ENCODE results near the gene MDM4.
"Not testable (repeated sequence)": the region's sequence is repeated elsewhere in the genome, so short reads cannot be mapped to it uniquely, and the experiment has no call there.

The MDM4 gene

DNA sequence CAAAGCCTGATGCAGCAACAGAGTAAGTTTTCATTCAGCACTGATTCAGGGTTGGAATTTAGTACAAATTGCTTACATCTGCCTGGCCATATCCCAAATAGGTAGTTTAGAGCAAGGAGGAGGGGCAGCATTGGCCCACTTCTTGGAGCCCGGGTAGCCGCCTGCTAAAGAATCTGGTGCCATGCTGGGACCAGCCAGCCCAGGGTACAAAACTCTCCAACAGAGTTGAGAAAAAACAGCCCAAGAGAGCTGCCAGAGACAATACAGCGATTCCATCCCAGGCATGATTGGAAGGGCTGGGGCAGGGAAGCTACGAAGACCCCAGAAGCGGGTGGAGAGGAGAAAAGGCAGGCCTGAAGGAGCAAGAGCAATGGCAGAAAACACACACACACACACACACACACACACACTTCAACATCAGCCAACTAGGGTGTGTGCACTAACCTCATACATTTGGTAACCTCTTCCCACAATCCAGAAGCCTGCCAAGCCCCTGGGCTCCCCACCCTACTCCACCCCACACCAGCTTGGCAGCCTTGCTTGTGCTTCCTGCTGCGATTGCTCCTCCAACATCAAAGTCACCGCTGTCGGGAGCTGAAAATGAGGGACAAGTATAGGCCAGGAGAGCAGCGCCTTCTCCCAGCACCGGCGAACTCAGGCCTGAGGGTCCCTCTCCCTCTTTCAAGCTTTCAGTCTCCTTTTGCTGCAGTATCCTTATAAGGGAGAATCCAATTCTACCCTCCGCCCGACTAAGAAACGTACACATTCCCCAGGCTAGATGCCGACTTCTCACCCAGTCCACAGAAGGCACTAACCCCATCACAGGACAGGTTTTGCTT lies 22.8 kb upstream of the MDM4 start:
- no peak for DNase-seq

DNA sequence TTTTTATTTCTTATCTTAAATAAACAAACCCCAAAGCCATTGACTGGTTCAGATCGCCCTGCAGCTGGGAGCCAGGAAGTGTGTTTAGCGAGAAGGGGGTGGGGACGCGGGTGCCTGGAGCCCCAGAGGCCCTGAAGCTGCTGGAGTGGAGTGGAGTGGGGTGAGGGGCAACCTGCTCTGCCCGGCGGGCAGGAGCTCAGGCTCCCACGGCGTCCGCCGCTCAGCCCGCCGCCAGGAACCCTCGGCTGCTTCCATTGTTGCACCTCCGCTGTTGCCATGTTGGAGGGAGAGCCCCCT lies 22.3 kb upstream of the MDM4 start:
- no peak for DNase-seq

DNA sequence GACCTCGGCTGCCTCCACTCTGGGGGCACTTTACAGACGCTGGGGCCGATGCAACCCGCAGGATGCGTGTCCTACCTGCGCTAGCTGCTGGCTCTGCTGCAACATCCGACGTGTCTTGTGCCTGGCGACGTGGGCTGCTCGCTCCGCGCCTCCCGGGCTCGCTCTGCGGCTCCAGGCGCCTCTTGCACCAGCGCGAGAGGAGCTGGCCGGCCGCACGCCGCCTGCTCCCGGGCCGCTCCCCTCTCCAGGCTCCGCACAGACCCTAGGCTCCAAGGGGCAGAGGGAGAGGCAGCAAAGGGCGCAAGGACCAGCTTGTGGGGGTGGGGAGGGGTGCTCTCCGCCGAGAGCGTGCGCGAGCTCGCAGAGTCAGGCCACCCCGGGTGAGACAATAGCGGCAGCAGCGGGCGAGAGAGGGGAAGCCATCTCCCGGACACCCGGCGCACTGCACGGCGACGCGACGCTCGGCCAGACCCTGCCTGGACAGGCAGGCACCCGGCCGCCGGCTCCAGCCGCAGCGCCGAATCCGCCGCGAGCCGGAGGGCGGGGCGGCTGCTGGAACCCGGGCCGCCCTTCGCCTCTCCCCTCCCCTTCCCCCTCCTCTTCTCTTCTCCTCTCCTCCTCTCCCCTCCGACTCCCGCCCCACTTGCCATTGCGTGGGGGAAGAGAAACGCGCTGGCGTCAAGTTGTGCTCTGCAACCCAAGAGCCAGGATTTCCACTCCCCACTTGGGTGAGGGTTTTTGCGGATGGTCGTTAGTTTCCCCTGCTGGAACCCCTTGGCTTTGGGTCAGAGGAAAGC lies 21.7 kb upstream of the MDM4 start, which contains the start of gene PIK3C2B:
PIK3C2B (minus strand) TSS at position 525 of the 797 bp plus-strand sequence. CDS start 25,003 bp downstream, outside the sequence.
- DNase-seq, result peak; percentile 33

DNA sequence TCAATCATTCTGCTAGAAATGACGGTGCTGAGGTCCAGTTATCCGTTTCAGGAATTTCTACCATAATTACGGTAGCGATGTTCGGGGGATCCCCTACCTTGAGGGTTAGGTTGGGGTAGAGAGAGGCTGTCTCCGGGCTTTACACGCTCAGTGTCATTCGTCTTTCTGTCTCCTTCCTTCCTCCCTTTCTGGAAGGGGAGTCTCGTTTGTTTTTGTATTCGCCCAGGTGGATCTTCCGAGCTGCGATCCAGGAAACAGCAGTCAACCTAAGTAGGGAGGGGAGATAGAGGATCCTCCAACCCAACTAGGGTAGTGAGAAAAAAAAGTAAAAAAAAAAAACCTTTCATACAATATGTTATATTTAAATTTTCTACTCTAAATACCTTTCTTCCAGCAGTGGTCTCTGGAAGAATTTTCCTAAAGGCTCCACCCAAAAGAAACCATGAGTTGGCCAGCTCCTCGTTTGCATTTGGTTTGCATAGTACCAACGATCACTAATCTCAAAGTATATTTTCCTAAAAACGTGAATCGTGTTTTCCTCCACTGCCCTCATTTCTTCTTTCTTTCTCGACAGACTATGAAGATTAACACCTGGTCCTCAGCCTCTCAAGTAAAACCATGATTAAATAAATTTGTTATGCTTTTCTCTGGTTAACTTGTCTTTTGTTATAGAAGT lies 21.0 kb upstream of the MDM4 start:
- DNase-seq, result no peak

DNA sequence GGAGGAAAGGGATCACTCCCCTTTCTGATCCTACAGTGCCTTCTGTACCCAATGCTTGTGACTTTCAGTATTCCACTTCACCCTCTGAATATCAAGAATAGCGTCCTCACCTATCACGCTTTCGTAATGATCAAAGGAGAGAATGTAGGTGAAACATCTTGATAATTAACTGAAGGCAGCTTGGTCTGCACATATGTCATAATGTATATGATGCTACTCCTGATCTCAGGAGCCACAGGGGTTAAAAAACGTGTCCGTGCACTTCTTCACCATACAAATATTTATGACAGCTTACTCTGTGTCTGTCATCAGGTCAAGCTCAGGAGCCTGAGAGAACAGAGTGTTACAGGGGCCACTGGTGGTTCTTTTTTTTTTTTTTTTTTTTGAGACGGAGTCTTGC lies 20.4 kb upstream of the MDM4 start:
- DNase-seq, result no peak

DNA sequence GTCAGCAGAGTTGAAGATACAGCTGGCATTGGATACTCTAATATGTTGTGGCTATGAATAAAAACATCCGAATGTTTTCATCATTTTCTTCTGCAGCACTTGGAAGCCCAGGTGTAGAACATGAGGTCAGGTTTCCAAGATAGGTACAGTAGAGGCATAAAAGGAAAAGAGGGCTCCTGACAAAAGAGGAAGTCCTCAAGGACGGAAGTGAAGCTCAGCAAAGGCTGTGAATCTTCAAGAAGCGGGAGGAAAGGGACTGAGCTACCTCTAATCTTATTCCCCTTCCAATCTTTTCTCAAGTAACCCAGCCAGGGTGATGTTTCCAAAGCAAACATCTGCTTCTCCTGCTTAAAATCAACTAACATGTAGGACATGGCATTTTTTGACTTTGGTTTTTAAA lies 17.2 kb upstream of the MDM4 start:
- DNase-seq, result no peak

DNA sequence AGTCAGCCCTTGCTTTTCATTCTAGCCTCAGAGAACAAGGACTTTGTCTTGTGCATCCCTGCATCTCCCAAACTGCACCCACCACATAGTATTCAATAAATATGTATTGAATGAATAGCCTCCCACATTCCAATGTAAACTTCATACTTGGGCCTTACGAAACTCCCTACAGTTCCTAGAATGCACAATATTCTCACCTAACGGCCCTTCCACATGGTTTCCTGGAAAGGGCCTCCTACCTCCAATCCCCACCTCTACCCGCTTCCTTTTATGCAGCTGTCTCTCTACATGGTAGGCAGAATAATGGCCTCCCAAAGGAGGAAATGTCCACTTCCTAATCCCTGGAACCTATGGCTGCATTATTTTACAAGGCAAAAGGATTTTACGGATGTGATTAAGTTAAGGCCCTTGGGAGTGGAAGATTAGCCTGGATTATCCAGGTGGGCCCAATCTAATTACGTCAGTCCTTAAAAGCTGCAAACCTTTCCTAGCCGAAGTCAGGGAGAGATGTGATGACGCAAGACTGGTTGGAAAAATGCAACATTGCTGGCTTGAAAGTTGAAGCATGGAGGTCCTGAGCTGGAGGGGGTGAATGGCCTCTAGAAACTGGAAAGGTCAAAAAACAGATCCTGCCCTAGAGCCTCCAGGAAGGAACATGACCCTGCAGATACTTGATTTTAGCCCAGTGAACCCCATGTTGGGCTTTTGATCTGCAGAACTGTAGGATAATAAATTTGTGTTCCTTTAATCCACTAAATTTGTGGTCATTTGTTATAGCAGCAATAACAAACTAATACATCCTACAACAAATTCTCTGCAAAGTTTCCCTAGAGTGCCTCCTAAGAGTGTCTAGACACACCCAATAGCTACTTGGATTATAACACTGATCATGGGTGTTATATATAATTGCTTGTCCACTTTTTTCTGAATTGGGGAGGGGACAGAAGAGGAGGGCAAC lies 16.4 kb upstream of the MDM4 start:
- no peak for DNase-seq

DNA sequence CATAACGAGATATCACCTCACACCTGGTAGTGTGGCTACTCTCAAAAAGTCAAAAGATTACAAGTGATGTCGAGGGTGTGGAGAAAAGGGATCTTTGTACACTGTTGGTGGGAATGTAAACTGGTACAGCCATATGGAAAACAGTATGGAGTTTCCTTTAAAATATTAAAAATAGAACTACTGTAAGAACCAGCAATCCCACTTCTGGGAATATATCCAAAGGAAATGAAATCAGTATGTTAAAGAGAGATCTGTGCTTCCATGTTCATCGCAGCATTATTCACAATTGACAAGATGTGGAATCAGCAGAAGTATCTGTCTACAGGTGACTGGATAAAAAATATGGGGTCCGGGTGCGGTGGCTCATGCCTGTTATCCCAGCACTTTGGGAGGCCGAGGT lies 14.0 kb upstream of the MDM4 start:
- no peak for DNase-seq

DNA sequence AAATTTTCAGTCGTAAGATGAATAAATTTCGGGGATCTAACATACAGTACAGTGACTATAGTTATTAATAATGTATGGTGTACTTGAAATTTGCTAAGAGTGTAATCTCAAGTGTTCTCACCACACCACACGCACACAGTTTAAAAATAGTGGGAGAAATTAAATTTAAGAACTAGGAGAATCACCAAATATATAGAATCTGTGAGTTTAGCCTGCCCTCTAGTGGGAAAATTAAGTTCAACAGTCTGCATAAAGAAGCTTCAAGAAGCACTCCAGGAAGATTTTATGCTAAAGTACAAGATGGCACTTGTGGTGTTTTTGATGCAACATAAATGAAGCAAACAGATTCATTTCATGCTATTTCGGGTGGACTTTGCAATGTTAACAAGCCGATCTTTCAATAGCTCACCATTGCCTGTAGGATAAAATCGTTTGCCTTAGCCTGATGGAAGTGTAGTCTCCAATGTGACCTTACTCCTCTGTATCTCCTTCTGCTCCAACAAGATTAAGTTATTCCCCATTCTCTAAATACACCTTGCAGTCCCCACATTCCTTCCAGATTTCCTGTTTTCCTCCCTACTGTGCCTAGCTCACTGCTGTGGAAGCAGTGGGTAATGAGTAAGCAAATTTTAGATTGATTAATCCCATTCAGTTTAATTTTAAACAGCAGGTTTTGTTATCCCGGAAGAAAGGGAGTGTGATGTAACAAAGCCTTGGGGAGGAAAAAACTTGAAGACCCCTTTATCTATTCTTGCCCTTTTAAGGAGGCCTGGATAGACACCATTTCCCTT lies 12.9 kb upstream of the MDM4 start:
- DNase-seq, result peak; percentile 58

DNA sequence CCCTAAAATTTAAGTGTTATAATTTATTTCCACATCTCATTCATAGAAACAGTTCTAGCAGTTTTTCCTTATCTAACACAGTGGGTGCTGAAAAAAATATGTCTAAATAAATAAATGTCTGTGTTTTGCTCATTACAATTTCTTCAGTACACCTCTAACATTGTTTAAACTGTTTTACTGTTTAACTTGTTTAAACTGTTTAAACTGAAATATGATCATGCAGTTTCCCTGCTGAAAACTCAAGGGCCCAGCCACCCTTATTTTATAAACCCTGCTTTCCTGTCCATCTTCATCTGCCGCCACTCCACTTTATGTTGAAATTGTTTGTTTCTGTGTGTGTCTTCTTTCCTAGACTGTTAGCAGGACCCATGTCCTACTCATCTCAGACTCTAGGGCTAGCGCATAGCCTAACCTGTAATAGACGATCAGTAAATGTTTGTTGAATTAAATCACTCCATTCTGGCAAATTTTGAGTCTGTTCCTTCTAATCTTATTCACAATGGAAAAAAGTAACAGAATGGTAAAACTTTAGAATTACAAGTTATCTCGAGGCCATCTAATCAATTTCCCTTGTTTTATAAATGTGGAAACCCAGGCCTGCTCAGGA lies 12.2 kb upstream of the MDM4 start:
- DNase-seq, result no peak

DNA sequence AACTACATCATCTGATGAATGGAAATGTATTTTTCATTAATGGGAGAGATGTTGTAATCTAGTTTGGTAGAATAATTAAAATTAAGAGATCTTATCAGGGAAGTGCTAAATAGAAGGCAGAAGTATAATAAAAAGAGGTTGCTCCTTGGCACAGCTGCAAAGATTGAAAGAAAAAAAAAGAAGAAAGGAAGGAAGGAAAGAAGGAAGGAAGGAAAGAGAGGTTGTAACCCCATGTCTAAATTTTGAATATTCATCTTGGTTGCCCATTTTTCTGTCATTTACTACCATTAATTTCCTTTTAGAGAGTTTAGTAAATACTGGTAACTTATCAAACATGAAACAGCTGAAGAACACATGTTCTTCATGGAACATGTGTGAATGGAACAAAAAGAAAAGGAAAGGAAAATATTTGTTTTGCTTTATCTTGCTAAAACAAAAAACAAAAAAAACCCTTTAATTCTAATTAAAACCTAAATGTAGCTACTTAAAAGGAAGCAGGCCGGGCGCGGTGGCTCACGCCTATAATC lies 10.5 kb upstream of the MDM4 start:
- no peak for DNase-seq

DNA sequence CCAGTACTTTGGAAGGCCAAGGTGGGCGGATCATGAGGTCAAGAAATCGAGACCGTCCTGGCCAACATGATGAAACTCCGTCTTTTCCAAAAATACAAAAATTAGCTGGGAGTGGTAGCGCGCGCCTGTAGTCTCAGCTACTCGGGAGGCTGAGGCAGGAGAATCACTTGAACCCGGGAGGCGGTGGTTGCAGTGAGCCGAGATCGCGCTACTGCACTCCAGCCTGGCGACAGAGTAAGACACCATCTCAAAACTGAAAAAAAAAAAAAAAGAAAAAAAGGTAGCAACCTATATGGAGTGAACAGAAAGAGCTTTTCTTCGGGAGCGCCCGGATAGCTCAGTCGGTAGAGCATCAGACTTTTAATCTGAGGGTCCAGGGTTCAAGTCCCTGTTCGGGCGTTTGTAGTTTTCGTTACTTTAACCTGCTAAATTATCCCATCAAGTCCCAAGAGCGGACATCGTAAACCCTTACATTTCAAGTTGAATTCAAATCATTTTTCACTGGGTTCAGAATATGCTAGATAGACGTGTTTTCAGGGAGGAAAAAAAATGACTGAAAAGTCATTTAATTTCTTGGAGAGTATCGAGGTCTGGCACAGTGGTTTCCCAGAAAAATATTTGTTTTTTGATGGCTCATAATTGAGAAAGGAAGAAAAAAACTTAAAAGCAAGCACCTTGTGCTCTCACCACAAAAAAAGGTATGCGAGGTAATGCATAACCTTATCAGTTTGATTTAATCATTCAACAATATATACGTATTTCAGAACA lies 9.8 kb upstream of the MDM4 start:
- peak; percentile 82 for DNase-seq

DNA sequence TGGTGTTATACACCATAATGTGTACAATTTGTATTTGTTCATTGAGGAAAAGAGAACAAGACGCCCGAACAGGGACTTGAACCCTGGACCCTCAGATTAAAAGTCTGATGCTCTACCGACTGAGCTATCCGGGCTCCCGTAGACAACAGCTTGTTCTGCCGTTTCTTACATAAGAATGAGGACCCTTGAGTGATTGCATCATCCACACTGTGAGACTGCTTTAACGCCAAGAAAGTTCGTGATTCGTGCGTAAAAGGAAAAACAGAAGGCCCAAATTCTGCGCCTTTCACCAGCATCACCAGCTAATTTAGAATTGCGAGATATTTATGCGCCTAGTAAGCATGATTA lies 9.3 kb upstream of the MDM4 start:
- DNase-seq, result peak; percentile 92

DNA sequence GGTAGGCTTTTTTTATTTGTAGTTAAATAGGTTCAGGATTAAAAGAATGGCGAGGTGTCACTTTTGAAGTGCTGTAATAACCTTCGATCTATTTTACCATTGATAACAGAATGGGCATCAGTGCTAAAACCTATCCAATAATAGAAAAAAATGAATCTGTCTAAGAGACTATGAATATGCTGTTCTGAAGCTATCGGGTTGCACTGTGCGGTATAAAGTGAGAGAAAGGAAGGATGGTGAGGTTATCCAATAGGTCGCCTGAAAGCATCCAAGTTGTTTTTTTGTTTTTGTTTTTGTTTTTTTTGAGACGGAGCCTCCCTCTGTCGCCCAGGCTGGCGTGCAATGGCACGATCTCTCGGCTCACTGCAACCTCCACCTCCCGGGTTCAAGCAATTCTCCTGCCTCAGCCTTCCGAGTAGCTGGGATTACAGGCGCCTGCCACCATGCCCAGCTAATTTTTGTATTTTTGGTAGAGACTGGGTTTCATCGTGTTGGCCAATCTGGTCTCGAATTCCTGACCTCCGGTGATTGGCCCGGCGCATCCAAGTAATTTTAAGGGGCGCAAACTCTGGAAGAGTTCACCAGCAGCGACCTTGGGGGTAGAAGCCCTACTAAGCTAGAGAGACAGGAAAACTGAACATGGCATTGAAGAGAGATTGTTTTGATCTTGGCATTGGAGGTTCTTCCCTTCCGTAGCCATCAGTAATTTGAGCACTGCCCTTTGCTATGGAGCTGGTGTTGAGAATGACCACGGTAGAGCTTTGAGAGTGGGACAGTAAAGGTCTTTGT lies 8.7 kb upstream of the MDM4 start:
- peak; percentile 26 for DNase-seq

DNA sequence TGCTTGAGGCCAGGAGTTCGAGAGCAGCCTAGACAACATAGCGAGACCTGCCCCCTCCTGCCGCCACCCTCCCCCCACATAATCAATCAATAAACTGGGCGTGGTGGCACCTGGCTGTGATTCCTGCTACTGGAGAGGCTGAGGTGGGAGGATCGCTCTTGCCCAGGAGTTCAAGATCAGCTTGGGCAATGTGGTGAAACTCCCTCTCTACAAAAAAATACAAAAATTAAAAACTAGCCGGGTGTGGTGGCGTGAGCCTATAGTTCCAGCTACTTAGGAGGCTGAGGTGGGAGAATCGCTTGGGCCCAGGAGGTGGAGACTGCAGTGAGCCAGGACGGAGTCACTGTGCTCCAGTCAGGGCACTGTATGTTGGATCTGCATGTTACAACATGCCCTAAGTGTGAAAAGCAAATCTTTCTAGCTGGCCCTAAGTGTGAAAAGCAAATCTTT lies 7.0 kb upstream of the MDM4 start:
- no peak for DNase-seq

DNA sequence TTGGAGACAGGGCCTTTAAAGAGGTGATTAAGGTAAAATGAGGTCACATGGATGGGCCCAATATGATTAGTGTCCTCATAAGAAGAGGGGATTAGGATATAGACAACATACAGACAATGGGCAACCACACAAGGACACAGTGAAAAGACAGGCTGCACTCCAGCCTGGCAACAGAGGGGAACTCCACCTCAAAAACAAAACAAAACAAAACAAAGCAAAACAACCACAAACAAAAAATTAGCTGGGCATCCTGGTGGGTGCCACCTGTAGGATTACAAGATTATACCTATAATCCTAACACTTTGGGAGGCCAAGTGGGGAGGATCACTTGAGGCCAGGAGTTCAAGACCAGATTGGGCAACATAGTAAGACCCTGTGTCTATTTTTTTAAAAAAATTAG lies 4.8 kb upstream of the MDM4 start:
- DNase-seq, result no peak

DNA sequence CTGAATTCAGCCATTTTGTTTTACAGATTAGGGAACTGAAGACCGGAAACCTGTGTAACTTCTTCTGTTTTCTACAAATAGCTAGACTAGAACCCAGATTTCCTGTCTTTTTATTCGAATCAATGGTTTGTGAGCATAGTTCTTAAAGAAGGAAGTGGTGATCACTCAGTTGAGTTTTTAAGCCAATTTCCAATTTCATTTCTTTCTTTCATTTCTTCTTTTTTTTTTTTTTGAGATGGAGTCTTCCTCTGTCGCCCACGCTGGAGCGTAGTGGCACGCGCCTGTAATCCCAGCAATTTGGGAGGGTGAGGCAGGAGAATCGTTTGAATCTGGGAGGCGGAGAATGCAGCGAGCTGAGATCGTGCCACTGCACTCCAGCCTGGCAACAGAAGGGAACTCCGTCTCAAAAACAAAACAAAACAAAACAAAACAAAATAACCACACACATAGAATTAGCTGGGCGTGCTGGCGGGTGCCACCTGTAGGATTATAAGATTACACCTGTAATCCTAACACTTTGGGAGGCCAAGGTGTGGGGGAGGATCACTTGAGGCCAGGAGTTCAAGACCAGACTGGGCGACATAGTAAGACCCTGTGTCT lies 3.0 kb upstream of the MDM4 start:
- no peak for DNase-seq

DNA sequence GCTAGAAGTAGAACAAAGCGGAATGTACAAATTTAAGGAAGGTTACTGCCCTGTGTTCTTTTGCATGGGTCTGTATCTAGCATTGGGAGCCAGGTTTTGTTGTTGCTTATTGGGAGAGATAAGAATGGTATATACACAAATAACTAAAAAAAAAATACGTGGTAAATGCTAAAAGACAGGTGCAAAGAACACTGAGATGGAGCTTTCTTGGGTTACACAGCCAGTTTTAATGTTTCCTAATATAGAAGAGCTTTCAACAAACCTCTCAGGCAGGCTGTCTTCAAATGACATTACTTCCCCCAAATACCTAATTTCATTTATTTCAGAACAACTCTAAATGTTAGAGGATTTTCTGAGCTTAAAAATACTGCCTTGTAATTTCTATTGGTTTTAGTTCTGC lies 1.4 kb upstream of the MDM4 start:
- DNase-seq, result no peak

DNA sequence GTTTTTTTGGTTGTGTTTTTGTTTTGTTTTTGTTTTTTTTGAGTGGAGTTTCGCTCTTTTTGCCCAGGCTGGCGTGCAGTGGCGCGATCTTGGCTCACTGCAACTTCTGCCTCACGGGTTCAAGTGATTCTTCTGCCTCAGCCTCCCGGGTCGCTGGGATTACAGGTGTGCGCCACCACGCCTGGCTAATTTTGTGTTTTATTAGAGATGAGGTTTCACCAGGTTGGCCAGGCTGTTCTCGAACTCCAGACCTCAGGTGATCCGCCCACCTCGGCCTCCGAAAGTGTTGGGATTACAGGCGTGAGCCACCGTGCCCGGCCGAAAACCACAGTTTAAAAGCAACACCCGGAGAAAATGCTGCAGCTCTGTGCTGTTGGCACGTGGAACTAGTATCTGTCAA lies 1.2 kb downstream of the MDM4 start:
- DNase-seq, result not testable (repeated sequence)
